ENCODE data around the gene CDCA4. TPM values are rescaled to one million over a fixed set of nuclear protein-coding genes. Genes with fewer than 3 reads are reported as not detected.

CDCA4 gene
- total and polyA plus RNA-seq, 12 donors = 1.5 to 6.4 (median 2.2) TPM

DNA sequence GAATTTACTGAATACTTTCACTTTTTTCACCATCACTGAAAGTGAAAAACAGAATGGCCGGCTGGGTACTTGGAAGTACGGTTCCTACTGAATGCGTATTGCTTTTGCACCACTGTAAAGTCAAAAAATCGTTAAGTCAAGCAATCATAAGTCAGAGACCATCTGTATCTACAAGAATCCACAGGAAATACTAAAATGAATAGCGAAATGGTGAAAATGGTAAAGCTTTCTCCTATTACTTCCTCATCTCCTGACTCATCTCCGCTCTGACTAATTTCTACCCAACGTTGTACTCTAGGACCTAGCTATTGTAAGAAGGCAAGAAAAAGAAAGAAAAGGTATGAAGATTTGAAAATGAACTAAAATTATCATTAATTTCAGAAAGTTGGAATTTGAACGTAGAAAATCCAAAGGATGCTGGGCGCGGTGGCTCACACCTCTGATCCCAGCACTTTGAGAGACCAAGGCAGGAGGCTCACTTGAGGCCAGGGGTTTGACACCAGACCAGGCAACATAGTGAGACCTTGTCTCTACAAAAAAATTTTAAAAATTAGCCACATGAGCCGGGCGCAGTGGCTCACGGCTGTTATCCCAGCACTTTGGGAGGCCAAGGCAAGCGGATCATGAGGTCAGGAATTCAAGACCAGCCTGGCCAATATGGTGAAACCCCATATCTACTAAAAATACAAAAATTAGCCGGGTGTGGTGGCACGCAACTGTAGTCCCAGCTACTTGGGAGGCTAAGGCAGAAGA, 5.3 kb upstream of the CDCA4 start:
- no peak for DNase-seq
- H3K4me1 ChIP-seq = peaks cover 3 to 64% (median 10%) of the 10 kb centered on the region in 9 donors
- 91 to 94% methylated on average over 16 of the region's 16 CpGs for WGBS, 2 donors
- intact Hi-C loops (cut with DNase I) = no loop called here
- H3K9me3 ChIP-seq = no peaks in the 10 kb centered on the region
- TF ChIP-seq, protein P1, sequence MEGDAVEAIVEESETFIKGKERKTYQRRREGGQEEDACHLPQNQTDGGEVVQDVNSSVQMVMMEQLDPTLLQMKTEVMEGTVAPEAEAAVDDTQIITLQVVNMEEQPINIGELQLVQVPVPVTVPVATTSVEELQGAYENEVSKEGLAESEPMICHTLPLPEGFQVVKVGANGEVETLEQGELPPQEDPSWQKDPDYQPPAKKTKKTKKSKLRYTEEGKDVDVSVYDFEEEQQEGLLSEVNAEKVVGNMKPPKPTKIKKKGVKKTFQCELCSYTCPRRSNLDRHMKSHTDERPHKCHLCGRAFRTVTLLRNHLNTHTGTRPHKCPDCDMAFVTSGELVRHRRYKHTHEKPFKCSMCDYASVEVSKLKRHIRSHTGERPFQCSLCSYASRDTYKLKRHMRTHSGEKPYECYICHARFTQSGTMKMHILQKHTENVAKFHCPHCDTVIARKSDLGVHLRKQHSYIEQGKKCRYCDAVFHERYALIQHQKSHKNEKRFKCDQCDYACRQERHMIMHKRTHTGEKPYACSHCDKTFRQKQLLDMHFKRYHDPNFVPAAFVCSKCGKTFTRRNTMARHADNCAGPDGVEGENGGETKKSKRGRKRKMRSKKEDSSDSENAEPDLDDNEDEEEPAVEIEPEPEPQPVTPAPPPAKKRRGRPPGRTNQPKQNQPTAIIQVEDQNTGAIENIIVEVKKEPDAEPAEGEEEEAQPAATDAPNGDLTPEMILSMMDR (IDR thresholded peaks at IDR 0.05) = no peak
- no peak for ATAC-seq
- peak overlapping the region in 1 of 10 donors; percentile 77 for H3K27ac ChIP-seq
- no peaks in the 10 kb centered on the region for H3K36me3 ChIP-seq
- peaks cover 0 to 3% (median 0%) of the 10 kb centered on the region in 7 donors for H3K27me3 ChIP-seq
- no peak overlapping the region for H3K4me3 ChIP-seq

DNA sequence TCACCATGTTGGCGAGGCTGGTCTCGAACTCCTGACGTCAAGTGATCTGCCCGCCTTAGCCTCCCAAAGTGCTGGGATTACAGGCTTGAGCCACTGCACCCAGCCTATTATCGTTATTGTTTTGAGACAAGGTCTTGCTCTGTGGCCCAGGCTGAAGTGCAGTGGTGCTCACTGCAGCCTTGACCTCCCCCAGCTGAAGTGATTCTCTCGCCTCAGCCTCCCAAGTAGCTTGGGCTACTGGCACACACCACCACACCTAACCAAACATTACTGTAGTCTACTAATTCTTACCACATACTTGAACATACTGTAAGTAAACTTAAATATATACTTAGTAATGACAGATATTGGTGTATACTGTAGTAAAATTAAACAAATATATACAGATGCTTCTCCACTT, 4.5 kb upstream of the CDCA4 start:
- no peaks in the 10 kb centered on the region for H3K36me3 ChIP-seq
- no peaks in the 10 kb centered on the region for H3K9me3 ChIP-seq
- intact Hi-C loops (cut with DNase I) = no loop called here
- TF ChIP-seq, protein P1 (IDR thresholded peaks at IDR 0.05) = no peak
- peaks cover 0 to 3% (median 0%) of the 10 kb centered on the region in 7 donors for H3K27me3 ChIP-seq
- ATAC-seq (no peak), DNase-seq (no peak)
- H3K4me1 ChIP-seq = peaks cover 3 to 64% (median 11%) of the 10 kb centered on the region in 9 donors
- WGBS, 2 donors = 97% methylated on average over 6 of the region's 6 CpGs
- no peak overlapping the region for H3K4me3 ChIP-seq
- peak overlapping the region in 2 of 10 donors; percentile 53 to 77 for H3K27ac ChIP-seq

DNA sequence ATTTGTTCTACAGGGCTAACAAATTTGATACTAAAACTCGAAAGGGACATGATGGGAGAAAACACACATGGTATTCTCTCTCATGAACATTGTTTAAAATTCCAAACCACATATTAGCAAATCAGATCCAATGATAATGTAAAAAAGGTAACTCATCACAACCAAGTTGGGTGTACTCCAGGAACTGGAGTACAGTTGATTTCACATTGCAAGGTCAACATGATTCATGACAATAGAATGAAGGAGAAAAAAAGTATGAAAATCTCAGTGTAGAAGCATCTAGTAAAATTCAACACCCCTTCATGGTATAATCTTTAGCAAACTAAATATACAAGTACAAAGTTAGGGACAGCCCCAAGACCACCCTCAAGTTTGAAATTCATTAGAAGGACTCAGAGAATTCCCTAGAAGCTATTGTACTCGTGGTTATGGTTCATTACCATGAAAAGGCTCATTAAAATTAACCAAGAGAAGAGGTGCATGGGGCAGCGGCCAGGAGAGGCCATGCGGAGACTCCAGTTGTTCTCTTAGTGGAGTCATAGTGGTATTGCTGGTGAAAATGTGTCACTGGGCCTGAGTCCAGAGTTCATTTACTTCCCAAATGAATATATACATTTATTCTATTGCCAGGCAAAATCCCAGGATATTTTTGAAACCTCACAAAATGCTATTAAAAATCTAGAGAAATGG, 3.1 kb upstream of the CDCA4 start:
- 72 to 76% methylated on average over 4 of the region's 4 CpGs for WGBS, 2 donors
- ATAC-seq (no peak), DNase-seq (no peak)
- H3K9me3 ChIP-seq = no peaks in the 10 kb centered on the region
- H3K27me3 ChIP-seq = no peaks in the 10 kb centered on the region
- peak overlapping the region in 1 of 10 donors; percentile 77 for H3K27ac ChIP-seq
- H3K4me3 ChIP-seq = no peak overlapping the region
- H3K4me1 ChIP-seq = peaks cover 5 to 78% (median 25%) of the 10 kb centered on the region in 9 donors
- H3K36me3 ChIP-seq = no peaks in the 10 kb centered on the region
- TF ChIP-seq, protein P1 (IDR thresholded peaks at IDR 0.05) = no peak
- intact Hi-C loops (cut with DNase I) = loop anchor here in 3 of 10 donors (5.0 kb wide), 3 partner anchors 37 to 47 kb away; partner anchors contain the start of genes AHNAK2 (in 1 of the 3) and CLBA1 (in 1 of the 3)

DNA sequence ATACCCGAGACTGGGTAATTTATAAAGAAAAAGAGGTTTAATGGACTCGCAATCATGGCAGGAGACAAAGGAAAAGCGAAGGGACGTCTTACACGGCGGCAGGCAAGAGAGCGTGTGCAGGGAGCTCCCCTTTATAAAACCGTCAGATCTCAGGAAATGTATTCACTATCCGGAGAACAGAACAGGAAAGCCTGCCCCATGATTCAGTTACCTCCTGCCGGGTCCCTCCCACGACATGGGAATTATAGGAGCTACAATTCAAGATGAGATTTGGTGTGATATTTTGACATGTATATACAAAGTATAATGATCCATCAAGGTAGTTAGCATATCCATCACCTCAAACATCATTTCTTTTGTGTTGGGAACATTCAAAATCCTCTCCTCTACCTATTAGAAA, 2.3 kb upstream of the CDCA4 start:
- H3K36me3 ChIP-seq = peaks cover 0 to under 1% (median 0%) of the 10 kb centered on the region in 9 donors
- WGBS, 2 donors = 55 to 71% methylated on average over 11 of the region's 11 CpGs
- no peaks in the 10 kb centered on the region for H3K9me3 ChIP-seq
- no peak overlapping the region for H3K27ac ChIP-seq
- intact Hi-C loops (cut with DNase I) = loop anchor here in 3 of 10 donors (5.0 kb wide), 3 partner anchors 36 to 46 kb away; partner anchors contain the start of genes AHNAK2 (in 1 of the 3) and CLBA1 (in 1 of the 3)
- DNase-seq (no peak), ATAC-seq (no peak)
- H3K4me3 ChIP-seq = no peak overlapping the region
- no peaks in the 10 kb centered on the region for H3K27me3 ChIP-seq
- TF ChIP-seq, protein P1 (IDR thresholded peaks at IDR 0.05) = no peak
- peaks cover 5 to 85% (median 30%) of the 10 kb centered on the region in 9 donors for H3K4me1 ChIP-seq

All from heart right ventricle (tissue), 16 donors.